Stimulated activated CD4-positive, alpha-beta T cell treated with anti-CD3 and anti-CD28 coated beads, Interleukin-12 subunit alpha, Interleukin-12 subunit beta, amount 100 ng/mL, for 48 hours (primary cell): Measurements from ENCODE around the gene NUDT8.
A peak's percentile ranks its signal among the peaks of the same experiment; 100 is the strongest.
"Not testable (repeated sequence)": the region's sequence is repeated elsewhere in the genome, so short reads cannot be mapped to it uniquely, and the experiment has no call there.

Source experiments
- DNase-seq, 3 donors: peaks; one replicate each; pipeline ENCODE4 v3.0.0-alpha.2; 2020; ENCODE audit warnings: low read depth in 2 of 3, low spot score in 1 of 3

Gene NUDT8

GRCh38 chr11:67613960-67614715 lies 15.6 kb downstream of the NUDT8 start:
- DNase-seq: peak; percentile 70 to 78 (median 71)

- no peak for DNase-seq
Measured at GRCh38 chr11:67613313-67613959, 16.3 kb downstream of the NUDT8 start.

- no peak for DNase-seq
Measured at GRCh38 chr11:67612751-67613150, 17.0 kb downstream of the NUDT8 start.

GRCh38 chr11:67611704-67612587 lies 17.8 kb downstream of the NUDT8 start:
- no peak for DNase-seq

- DNase-seq: no peak
Measured at GRCh38 chr11:67611165-67611564, 18.6 kb downstream of the NUDT8 start.

- no peak for DNase-seq
Measured at GRCh38 chr11:67610302-67610868, 19.4 kb downstream of the NUDT8 start.

- no peak for DNase-seq
Measured at GRCh38 chr11:67609316-67609715, 20.4 kb downstream of the NUDT8 start.

GRCh38 chr11:67608486-67608885 lies 21.3 kb downstream of the NUDT8 start:
- DNase-seq: no peak

GRCh38 chr11:67607507-67607906 lies 22.2 kb downstream of the NUDT8 start:
- DNase-seq: no peak

GRCh38 chr11:67606492-67607295 lies 23.0 kb downstream of the NUDT8 start, which contains the start of gene NDUFV1:
Gene NDUFV1, plus strand, starts transcription at chr11:67606936. Its CDS starts 69 bp downstream, at chr11:67607005.
- peak; percentile 93 to 96 (median 94) for DNase-seq

- DNase-seq: no peak
Measured at GRCh38 chr11:67606093-67606491, 23.6 kb downstream of the NUDT8 start.

GRCh38 chr11:67605231-67606011 lies 24.3 kb downstream of the NUDT8 start:
- DNase-seq: no peak

- no peak for DNase-seq
Measured at GRCh38 chr11:67604815-67605214, 24.9 kb downstream of the NUDT8 start.

- not testable (repeated sequence) for DNase-seq
Measured at GRCh38 chr11:67604119-67604518, 25.6 kb downstream of the NUDT8 start.

GRCh38 chr11:67601098-67601497 lies 28.6 kb downstream of the NUDT8 start:
- DNase-seq: no peak

GRCh38 chr11:67600324-67601029 lies 29.3 kb downstream of the NUDT8 start:
- no peak for DNase-seq

GRCh38 chr11:67599149-67599548 lies 30.6 kb downstream of the NUDT8 start:
- DNase-seq: no peak

GRCh38 chr11:67597963-67598362 lies 31.8 kb downstream of the NUDT8 start:
- not testable (repeated sequence) for DNase-seq

GRCh38 chr11:67597458-67597857 lies 32.3 kb downstream of the NUDT8 start:
- DNase-seq: not testable (repeated sequence)
